ENCODE measurements around the gene MCEE.
"Not testable (repeated sequence)": the region's sequence is repeated elsewhere in the genome, so short reads cannot be mapped to it uniquely, and the experiment has no call there.

The MCEE gene

GRCh38 chr2:71148506-71149063 is 18.6 kb upstream of the MCEE start:
- no peaks in the 10 kb centered on the region for H3K27me3 ChIP-seq (ENCODE audit: low read depth)
- no peak overlapping the region for H3K4me3 ChIP-seq
- in situ Hi-C loops (cut with MboI; ENCODE audit: low sequenced_read_pairs) = no loop called here
- DNase-seq (ENCODE audit: low spot score in 2 of 2) = no peak
- no peaks in the 10 kb centered on the region for H3K4me1 ChIP-seq
- H3K36me3 ChIP-seq (replicated peaks) = peaks cover 48% of the 10 kb centered on the region
- H3K9me3 ChIP-seq = no peaks in the 10 kb centered on the region

- Histone ChIP-seq H3K4me1 (no peaks in the 10 kb centered on the region), H3K9me3 (no peaks in the 10 kb centered on the region), H3K36me3 (replicated peaks) (peaks cover 78% of the 10 kb centered on the region), H3K4me3 (no peak overlapping the region), H3K27me3 (ENCODE audit: low read depth) (no peaks in the 10 kb centered on the region)
- DNase-seq (ENCODE audit: low spot score in 2 of 2) = no peak
- in situ Hi-C loops (cut with MboI; ENCODE audit: low sequenced_read_pairs) = no loop called here
Observed at GRCh38 chr2:71143782-71144181, 13.8 kb upstream of the MCEE start.

GRCh38 chr2:71136174-71136573 is 6.1 kb upstream of the MCEE start:
- Histone ChIP-seq H3K27me3 (ENCODE audit: low read depth) (no peaks in the 10 kb centered on the region), H3K36me3 (replicated peaks) (peaks cover 73% of the 10 kb centered on the region), H3K9me3 (no peaks in the 10 kb centered on the region), H3K4me1 (no peaks in the 10 kb centered on the region), H3K4me3 (no peak overlapping the region)
- in situ Hi-C loops (cut with MboI; ENCODE audit: low sequenced_read_pairs) = no loop called here
- no peak for DNase-seq (ENCODE audit: low spot score in 2 of 2)

- Histone ChIP-seq H3K36me3 (replicated peaks) (peaks cover 49% of the 10 kb centered on the region), H3K4me3 (no peak overlapping the region), H3K9me3 (no peaks in the 10 kb centered on the region), H3K4me1 (no peaks in the 10 kb centered on the region), H3K27me3 (ENCODE audit: low read depth) (no peaks in the 10 kb centered on the region)
- no peak for DNase-seq (ENCODE audit: low spot score in 2 of 2)
- in situ Hi-C loops (cut with MboI; ENCODE audit: low sequenced_read_pairs) = no loop called here
Observed at GRCh38 chr2:71133603-71134002, 3.6 kb upstream of the MCEE start.

- DNase-seq (ENCODE audit: low spot score in 2 of 2); in situ Hi-C loops (cut with MboI; ENCODE audit: low sequenced_read_pairs): not testable (repeated sequence)
Observed at GRCh38 chr2:71131387-71132166, 1.5 kb upstream of the MCEE start.

GRCh38 chr2:71130905-71131244 is 846 bp upstream of the MCEE start:
- DNase-seq (ENCODE audit: low spot score in 2 of 2) = peak in 1 of 2 experiments; percentile 33

More at GRCh38 chr2:71131387-71132166, 1.5 kb upstream of the MCEE start:
- peaks cover 32% of the 10 kb centered on the region for H3K36me3 ChIP-seq (replicated peaks)
- not testable (repeated sequence) for H3K4me1 ChIP-seq; H3K27me3 ChIP-seq (ENCODE audit: low read depth); H3K9me3 ChIP-seq
- peak overlapping the region; percentile 98 for H3K4me3 ChIP-seq

GRCh38 chr2:71129902-71130151 is 202 bp downstream of the MCEE start:
- peak overlapping the region; percentile 98 for H3K4me3 ChIP-seq
- H3K4me1 ChIP-seq = peaks cover 8% of the 10 kb centered on the region
- DNase-seq (ENCODE audit: low spot score in 2 of 2) = no peak
- H3K9me3 ChIP-seq = no peaks in the 10 kb centered on the region
- no peaks in the 10 kb centered on the region for H3K27me3 ChIP-seq (ENCODE audit: low read depth)
- in situ Hi-C loops (cut with MboI; ENCODE audit: low sequenced_read_pairs) = no loop called here
- peaks cover 20% of the 10 kb centered on the region for H3K36me3 ChIP-seq (replicated peaks)

More at GRCh38 chr2:71130905-71131244, 846 bp upstream of the MCEE start:
- in situ Hi-C loops (cut with MboI; ENCODE audit: low sequenced_read_pairs) = no loop called here
- Histone ChIP-seq H3K27me3 (ENCODE audit: low read depth) (no peaks in the 10 kb centered on the region), H3K4me3 (peak overlapping the region; percentile 98), H3K4me1 (peaks cover 8% of the 10 kb centered on the region), H3K9me3 (no peaks in the 10 kb centered on the region), H3K36me3 (replicated peaks) (peaks cover 25% of the 10 kb centered on the region)

GRCh38 chr2:71129114-71129901 is 721 bp downstream of the MCEE start:
- Histone ChIP-seq H3K36me3 (replicated peaks) (peaks cover 17% of the 10 kb centered on the region), H3K9me3 (no peaks in the 10 kb centered on the region), H3K27me3 (ENCODE audit: low read depth) (no peaks in the 10 kb centered on the region), H3K4me3 (peak overlapping the region; percentile 98), H3K4me1 (peaks cover 8% of the 10 kb centered on the region)
- in situ Hi-C loops (cut with MboI; ENCODE audit: low sequenced_read_pairs) = no loop called here
- DNase-seq (ENCODE audit: low spot score in 2 of 2) = peak in 1 of 2 experiments; percentile 50

- Histone ChIP-seq H3K36me3 (replicated peaks) (peaks cover 23% of the 10 kb centered on the region), H3K27me3 (ENCODE audit: low read depth) (no peaks in the 10 kb centered on the region), H3K9me3 (no peaks in the 10 kb centered on the region), H3K4me1 (peaks cover 8% of the 10 kb centered on the region), H3K4me3 (no peak overlapping the region)
- DNase-seq (ENCODE audit: low spot score in 2 of 2) = no peak
- in situ Hi-C loops (cut with MboI; ENCODE audit: low sequenced_read_pairs) = no loop called here
Observed at GRCh38 chr2:71126957-71127356, 3.1 kb downstream of the MCEE start.

GRCh38 chr2:71125506-71126294 is 4.3 kb downstream of the MCEE start:
- in situ Hi-C loops (cut with MboI; ENCODE audit: low sequenced_read_pairs) = no loop called here

GRCh38 chr2:71122387-71123298 is 7.4 kb downstream of the MCEE start:
- DNase-seq (ENCODE audit: low spot score in 2 of 2) = no peak

More at GRCh38 chr2:71125506-71126294, 4.3 kb downstream of the MCEE start:
- Histone ChIP-seq H3K9me3 (no peaks in the 10 kb centered on the region), H3K36me3 (replicated peaks) (peaks cover 23% of the 10 kb centered on the region), H3K27me3 (ENCODE audit: low read depth) (no peaks in the 10 kb centered on the region), H3K4me1 (peaks cover 8% of the 10 kb centered on the region), H3K4me3 (no peak overlapping the region)
- DNase-seq (ENCODE audit: low spot score in 2 of 2) = no peak

GRCh38 chr2:71121479-71121878 is 8.6 kb downstream of the MCEE start:
- no peak for DNase-seq (ENCODE audit: low spot score in 2 of 2)
- in situ Hi-C loops (cut with MboI; ENCODE audit: low sequenced_read_pairs) = no loop called here
- H3K27me3 ChIP-seq (ENCODE audit: low read depth) = no peaks in the 10 kb centered on the region
- H3K9me3 ChIP-seq = no peaks in the 10 kb centered on the region
- no peaks in the 10 kb centered on the region; the same call in 1 of the 2 replicates for H3K4me1 ChIP-seq
- peaks cover 32% of the 10 kb centered on the region for H3K36me3 ChIP-seq (replicated peaks)
- no peak overlapping the region for H3K4me3 ChIP-seq

More at GRCh38 chr2:71122387-71123298, 7.4 kb downstream of the MCEE start:
- in situ Hi-C loops (cut with MboI; ENCODE audit: low sequenced_read_pairs) = no loop called here
- Histone ChIP-seq H3K9me3 (no peaks in the 10 kb centered on the region), H3K4me1 (peaks cover 8% of the 10 kb centered on the region), H3K27me3 (ENCODE audit: low read depth) (no peaks in the 10 kb centered on the region), H3K36me3 (replicated peaks) (peaks cover 26% of the 10 kb centered on the region), H3K4me3 (no peak overlapping the region)

GRCh38 chr2:71120195-71120594 is 9.8 kb downstream of the MCEE start:
- Histone ChIP-seq H3K4me3 (no peak overlapping the region), H3K27me3 (ENCODE audit: low read depth) (no peaks in the 10 kb centered on the region), H3K4me1 (no peaks in the 10 kb centered on the region; the same call in 1 of the 2 replicates), H3K9me3 (no peaks in the 10 kb centered on the region), H3K36me3 (replicated peaks) (peaks cover 32% of the 10 kb centered on the region)
- in situ Hi-C loops (cut with MboI; ENCODE audit: low sequenced_read_pairs) = no loop called here
- DNase-seq (ENCODE audit: low spot score in 2 of 2) = no peak

All from HAP-1 (cell line).